HEK293T (cell line): ENCODE measurements around the gene TMUB1.

Source experiments
- CTCF ChIA-PET: fragments of 350-600 bp; formaldehyde crosslinking; extraction: SDS; loops from one replicate; lab custom pipeline; 2021; ENCODE audit warnings: antibody characterized with exemption, inconsistent platforms; lab: Yijun Ruan, JAX
- POLR2A ChIA-PET: fragments of 350-600 bp; formaldehyde crosslinking; extraction: SDS; loops from one replicate; lab custom pipeline; 2020; ENCODE audit warnings: antibody characterized with exemption, inconsistent platforms; lab: Yijun Ruan, JAX
- DNase-seq: peaks from one replicate; pipeline ENCODE4 v3.0.0; 2012; ENCODE audit warnings: mixed read lengths; ENCODE audit errors: extremely low spot score
- ARNT ChIP-seq: fragments of 450-650 bp; IDR thresholded peaks from 2 replicates; pipeline ENCODE4 v1.6.1; 2017; ENCODE audit warnings: mild to moderate bottlenecking
- BHLHE40 ChIP-seq: fragments of 450-650 bp; IDR thresholded peaks from 2 replicates; pipeline ENCODE4 v1.6.1; 2016; ENCODE audit warnings: mild to moderate bottlenecking, moderate library complexity, borderline replicate concordance
- CTBP1 ChIP-seq: fragments of 450-650 bp; IDR thresholded peaks from 2 replicates; pipeline ENCODE4 v1.6.1; 2016; ENCODE audit warnings: borderline replicate concordance
- ELF4 ChIP-seq: fragments of 450-650 bp; IDR thresholded peaks from 2 replicates; pipeline ENCODE4 v1.6.1; 2017; ENCODE audit warnings: antibody characterized with exemption
- FOXA1 ChIP-seq: fragments of 450-650 bp; IDR thresholded peaks from 2 replicates; pipeline ENCODE4 v1.6.1; 2016; ENCODE audit warnings: mild to moderate bottlenecking
- FOXK2 ChIP-seq: fragments of 450-650 bp; IDR thresholded peaks from 2 replicates; pipeline ENCODE4 v1.6.1; 2016; ENCODE audit warnings: mild to moderate bottlenecking
- FOXM1 ChIP-seq: fragments of 450-650 bp; IDR thresholded peaks from 2 replicates; pipeline ENCODE4 v1.6.1; 2017; ENCODE audit warnings: mild to moderate bottlenecking, borderline replicate concordance
- HDGF ChIP-seq: fragments of 450-650 bp; IDR thresholded peaks from 2 replicates; pipeline ENCODE4 v1.6.1; 2017; ENCODE audit warnings: antibody characterized with exemption, borderline replicate concordance
- L3MBTL2 ChIP-seq: fragments of 450-650 bp; conservative IDR thresholded peaks from 2 replicates; pipeline ENCODE4 v1.6.1; 2016; ENCODE audit warnings: mild to moderate bottlenecking
- LEF1 ChIP-seq: fragments of 450-650 bp; IDR thresholded peaks from 2 replicates; pipeline ENCODE4 v1.6.1; 2017; ENCODE audit warnings: mild to moderate bottlenecking, borderline replicate concordance
- NFRKB ChIP-seq: fragments of 450-650 bp; IDR thresholded peaks from 2 replicates; pipeline ENCODE4 v1.6.1; 2016; ENCODE audit warnings: mild to moderate bottlenecking, moderate library complexity
- PKNOX1 ChIP-seq: fragments of 450-650 bp; IDR thresholded peaks from 2 replicates; pipeline ENCODE4 v1.6.1; 2016
- SP1 ChIP-seq: fragments of 450-650 bp; IDR thresholded peaks from 2 replicates; pipeline ENCODE4 v1.6.1; 2017
- SUZ12 ChIP-seq: fragments of 450-650 bp; IDR thresholded peaks from 2 replicates; pipeline ENCODE4 v1.6.1; 2016; ENCODE audit warnings: mild to moderate bottlenecking
- TARDBP ChIP-seq: fragments of 450-650 bp; IDR thresholded peaks from 2 replicates; pipeline ENCODE4 v1.6.1; 2016
- ZNF384 ChIP-seq: fragments of 450-650 bp; IDR thresholded peaks from 2 replicates; pipeline ENCODE4 v1.6.1; 2016

The TMUB1 gene

DNA sequence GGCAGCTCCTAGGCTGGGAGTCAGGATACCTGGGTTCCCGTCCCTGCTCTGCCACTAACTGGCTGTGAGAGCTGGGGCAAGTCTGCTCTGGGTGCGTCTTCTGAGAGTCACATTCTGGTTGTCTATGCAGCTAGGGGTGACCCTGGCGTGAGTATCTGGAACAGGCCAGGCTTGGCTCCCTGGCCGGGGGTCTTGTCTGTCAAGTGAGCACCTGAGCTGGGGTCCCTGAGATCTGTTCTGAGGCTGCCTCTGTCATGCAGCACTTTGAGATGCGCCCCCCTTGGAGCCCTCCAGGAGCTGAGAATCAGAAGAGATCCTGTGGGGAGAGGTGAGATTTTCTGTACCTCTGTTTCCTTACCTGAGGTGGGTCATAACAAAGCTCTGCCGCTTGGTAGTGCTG, 10.5 kb upstream of the TMUB1 start:
- TF ChIP-seq FOXK2 (no peak), LEF1 (no peak), TARDBP (no peak), CTBP1 (no peak), BHLHE40 (no peak), HDGF (no peak), NFRKB (no peak), ARNT (no peak), FOXA1 (no peak), FOXM1 (no peak), ZNF384 (no peak)
- ChIA-PET CTCF (no interaction called here), POLR2A (interaction anchor here (1.2 kb wide), 1 partner anchor 9 kb away, joined by 5 read pairs; no protein-coding TSS in a partner anchor)
- no peak for DNase-seq

- ChIA-PET POLR2A (interaction anchor here (0.8 kb wide), 1 partner anchor 32 kb away, joined by 3 read pairs; no protein-coding TSS in a partner anchor), CTCF (no interaction called here)
These were observed 8.7 kb upstream of the TMUB1 start for GRCh38 chr7:151091988-151092387.

DNA sequence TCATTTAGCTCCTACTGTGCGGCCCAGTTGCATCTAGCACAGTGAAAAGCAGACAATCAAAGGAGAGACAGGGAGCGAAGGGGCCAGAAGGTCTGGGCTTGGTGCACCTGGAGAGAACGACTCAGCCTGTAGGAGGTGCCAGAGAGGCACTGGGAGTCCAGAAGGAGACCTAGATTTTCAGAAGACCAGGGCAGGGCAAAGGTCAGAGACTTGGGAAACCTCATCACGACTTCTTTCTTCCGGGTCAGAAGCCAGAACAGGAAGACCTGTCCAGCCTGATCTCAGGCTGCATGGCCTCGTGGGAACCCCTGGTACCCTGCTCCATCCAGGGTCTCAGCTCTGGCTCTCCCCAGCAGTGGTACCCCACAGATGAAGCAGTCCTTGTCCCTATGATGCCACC, 8.1 kb upstream of the TMUB1 start:
- TF ChIP-seq BHLHE40 = no peak
- TF ChIP-seq FOXM1 = no peak
- no peak for TF ChIP-seq FOXK2
- TF ChIP-seq SP1 = no peak
- TF ChIP-seq HDGF = no peak
- no peak for TF ChIP-seq ARNT
- no peak for TF ChIP-seq ELF4
- ChIA-PET CTCF (interaction anchor here (0.6 kb wide), 1 partner anchor 1319 kb away, joined by 3 read pairs; no protein-coding TSS in a partner anchor), POLR2A (interaction anchor here (0.8 kb wide), 1 partner anchor 31 kb away, joined by 3 read pairs; no protein-coding TSS in a partner anchor)
- peak; percentile 62 for DNase-seq

More at GRCh38 chr7:151091988-151092387, 8.7 kb upstream of the TMUB1 start:
- TF ChIP-seq CTBP1 (no peak), BHLHE40 (no peak), ARNT (no peak), FOXA1 (no peak), L3MBTL2 (no peak), NFRKB (no peak), HDGF (no peak), FOXM1 (no peak), TARDBP (no peak), ELF4 (no peak), FOXK2 (no peak), PKNOX1 (no peak), SUZ12 (no peak), SP1 (no peak), LEF1 (no peak), ZNF384 (no peak)
- DNase-seq = no peak

GRCh38 chr7:151091003-151091402, 7.7 kb upstream of the TMUB1 start:
- no peak for DNase-seq
- CTCF ChIA-PET = interaction anchor here (0.6 to 1.6 kb wide), 2 partner anchors 20 to 1319 kb away, joined by 3 to 4 read pairs; no protein-coding TSS in a partner anchor
- POLR2A ChIA-PET = no interaction called here
- TF ChIP-seq LEF1 (no peak), BHLHE40 (no peak), NFRKB (no peak), SP1 (no peak), HDGF (no peak), PKNOX1 (no peak), ARNT (no peak), ELF4 (no peak), FOXA1 (no peak), ZNF384 (no peak), FOXM1 (no peak), L3MBTL2 (no peak), CTBP1 (no peak), TARDBP (no peak), SUZ12 (no peak), FOXK2 (no peak)

- POLR2A ChIA-PET = interaction anchor here (0.7 to 1.4 kb wide), 2 partner anchors 9 to 20 kb away, joined by 3 read pairs; partner anchors contain the start of gene FASTK
- CTCF ChIA-PET = interaction anchor here (0.6 to 1.6 kb wide), 2 partner anchors 16 to 21 kb away, joined by 3 to 4 read pairs; no protein-coding TSS in a partner anchor
- TF ChIP-seq FOXA1 (no peak), NFRKB (no peak), CTBP1 (no peak), L3MBTL2 (no peak), ELF4 (no peak), SP1 (no peak), SUZ12 (no peak), FOXK2 (no peak), BHLHE40 (no peak), ARNT (no peak), FOXM1 (no peak), PKNOX1 (no peak), TARDBP (no peak)
- DNase-seq = no peak
These were observed 6.8 kb upstream of the TMUB1 start for GRCh38 chr7:151089893-151090730.
